ENCODE measurements around the gene ORC3.
"Not testable (repeated sequence)": the region's sequence is repeated elsewhere in the genome, so short reads cannot be mapped to it uniquely, and the experiment has no call there.

Gene ORC3

DNA sequence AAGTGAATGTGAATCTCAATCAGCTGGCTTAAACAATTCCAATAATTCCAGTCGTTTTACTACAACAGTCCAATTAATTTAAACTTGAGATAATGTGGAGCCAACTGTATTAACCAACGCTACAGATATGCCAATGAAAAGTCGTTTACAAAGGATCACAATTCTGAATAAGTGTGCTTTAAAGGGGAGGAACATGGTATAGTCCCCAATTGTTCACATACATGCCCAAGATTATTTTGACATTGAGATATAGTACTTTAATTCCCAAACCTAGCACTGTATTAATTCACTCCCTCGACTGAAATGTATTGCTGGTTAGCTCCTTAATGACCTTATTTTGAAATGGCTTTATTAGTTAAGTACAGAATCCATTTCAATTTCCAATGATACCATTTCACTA lies 109.6 kb downstream of the ORC3 start:
- DNase-seq, result no peak

- DNase-seq, result peak; percentile 78
Observed at GRCh38 chr6:87700397-87701343, 110.7 kb downstream of the ORC3 start.

- no peak for DNase-seq
Observed at GRCh38 chr6:87701344-87701675, 111.4 kb downstream of the ORC3 start.

DNA sequence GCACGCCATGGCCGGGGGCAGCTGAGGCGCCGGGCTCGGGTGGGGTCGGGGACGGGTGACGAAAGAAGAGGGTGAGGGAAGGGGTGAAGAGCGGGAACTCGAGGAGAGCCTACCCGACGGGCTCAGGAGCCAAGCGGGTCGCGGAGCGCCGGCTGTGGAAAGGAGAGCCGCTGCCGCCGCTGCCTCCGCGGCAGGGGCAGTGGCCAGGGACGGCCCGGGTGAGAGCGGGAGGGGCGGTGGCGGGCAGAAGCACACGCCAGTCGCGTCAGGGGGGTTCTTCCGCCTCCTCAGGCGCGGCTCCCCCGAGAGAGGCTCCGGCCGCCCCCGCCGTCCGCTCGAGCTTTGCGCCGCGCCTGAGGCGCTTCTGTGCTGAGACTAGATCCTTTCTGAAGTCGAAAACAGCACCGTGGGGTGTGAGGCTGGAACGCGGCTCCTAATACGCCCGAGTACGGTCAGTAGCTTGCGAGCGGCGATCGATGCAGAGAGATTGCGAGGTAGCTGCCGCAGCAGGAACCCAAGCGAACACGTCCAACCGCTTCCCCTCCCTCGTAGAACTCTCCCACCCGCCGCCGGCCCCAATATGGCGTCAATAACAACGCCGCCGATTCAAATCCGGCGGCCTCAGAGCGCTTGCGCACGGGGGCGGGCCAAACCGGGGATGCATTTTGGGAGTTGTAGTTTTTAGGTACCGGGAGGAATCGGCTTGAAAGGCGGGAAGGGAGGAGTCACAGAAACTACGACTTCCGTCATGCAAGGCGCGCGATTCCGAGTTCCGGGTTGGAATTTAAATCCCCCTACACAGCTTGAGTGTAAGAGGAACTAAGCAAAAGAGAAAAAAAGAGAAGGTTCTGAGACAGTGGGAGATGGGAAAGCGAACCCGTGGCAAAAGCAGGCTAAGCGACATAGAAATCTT lies 112.0 kb downstream of the ORC3 start, which contains the start of gene AKIRIN2:
Gene AKIRIN2 (minus strand): TSS at position 558 of the 913 bp plus-strand sequence. CDS start 549 bp downstream, at position 9.
- peak; percentile 99 for DNase-seq

DNA sequence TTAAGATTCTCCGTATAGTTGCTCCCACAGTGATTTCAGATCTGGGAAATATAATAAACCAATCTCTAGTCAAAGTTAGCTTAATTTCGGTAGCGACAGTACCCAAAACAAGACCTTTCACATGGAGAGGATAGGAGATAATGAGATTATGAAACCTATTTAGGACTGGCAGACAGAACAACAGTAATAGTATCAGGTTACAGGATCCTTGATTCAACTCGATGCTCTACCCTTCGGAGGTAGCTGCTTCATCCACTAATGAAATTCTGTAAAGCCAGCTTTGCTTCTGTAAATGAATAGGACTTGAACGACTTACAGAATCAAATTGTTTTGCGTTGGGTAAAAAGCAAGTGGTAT lies 112.6 kb downstream of the ORC3 start:
- DNase-seq, result no peak

DNA sequence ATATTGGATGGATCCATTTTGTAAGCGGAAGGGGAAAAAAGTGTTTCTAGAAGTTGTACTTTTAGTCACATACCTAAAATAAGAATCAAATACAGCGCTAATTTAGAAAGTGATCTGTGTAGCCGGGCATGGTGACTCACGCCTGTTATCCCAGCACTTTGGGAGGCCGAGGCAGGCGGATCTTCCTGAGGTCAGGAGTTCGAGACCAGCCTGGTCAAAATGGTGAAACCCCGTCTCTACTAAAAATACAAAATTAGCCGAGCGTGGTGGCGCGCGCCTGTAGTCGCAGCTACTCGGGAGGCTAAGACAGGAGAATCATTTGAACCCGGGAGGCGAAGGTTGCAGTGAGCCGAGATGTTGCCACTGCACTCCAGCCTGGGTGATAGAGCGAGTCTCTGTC lies 113.1 kb downstream of the ORC3 start:
- DNase-seq, result not testable (repeated sequence)

DNA sequence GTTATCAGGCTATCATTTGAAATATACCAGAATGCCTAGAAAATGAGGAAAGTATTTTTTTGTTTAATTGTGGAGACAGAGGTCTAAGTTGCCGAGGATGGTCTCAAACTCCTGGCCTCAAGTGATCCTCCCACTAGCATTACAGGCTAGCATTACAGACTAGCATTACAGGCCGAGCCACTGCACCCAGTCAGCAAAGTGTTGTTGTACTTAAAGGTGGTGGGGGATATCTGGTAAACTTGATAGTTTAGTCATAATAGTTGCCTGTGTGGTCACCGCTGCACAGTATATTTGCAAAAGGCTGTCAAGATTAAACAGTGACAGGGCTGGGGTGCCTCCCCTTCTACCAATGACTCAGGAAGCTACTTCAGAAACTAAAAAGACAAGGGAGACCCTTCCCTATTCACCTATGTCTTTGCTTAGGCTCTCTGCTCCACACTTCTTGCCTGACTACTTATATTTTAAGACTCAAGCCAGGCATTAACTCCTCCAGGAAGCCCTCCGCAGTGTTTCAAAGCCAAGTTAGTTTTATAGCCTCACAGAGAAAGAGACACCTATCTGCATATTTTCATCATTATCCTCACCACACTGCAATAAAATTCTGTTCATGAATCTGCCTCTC lies 115.2 kb downstream of the ORC3 start:
- peak; percentile 94 for DNase-seq

DNA sequence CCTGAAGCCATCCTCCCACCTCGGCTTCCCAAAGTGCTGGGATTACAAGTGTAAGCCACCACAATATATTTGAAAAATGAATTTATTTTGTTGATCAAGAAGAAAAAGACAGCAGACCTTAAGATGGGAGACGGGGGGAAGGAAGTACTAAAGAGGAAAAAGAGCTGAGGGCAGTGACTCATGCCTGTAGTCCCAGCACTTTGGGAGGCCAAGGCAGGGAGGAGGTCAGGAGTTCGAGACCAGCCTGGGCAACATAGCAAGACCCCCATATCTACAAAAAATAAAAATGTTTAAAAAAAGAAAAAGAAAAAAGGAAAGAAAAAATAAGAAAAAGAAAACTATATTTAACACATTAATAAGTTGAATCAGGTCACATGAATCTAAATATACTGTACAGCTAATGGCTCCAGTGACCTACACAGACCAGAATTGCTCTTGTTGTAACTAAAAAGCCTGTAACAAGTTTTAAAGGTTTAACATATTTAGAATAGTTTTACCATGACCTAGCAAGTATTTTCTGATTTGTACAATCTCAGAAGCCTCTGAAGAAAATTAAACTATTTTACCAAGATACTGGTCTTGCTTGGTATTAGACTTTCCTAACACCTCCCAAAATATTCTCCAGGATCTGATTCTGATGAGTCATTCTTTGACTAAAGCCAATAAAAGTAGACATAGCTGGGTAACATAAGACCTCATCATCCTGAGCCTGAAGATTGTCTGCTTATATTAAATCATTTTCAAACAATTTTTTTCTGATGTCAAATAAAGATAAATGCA lies 116.4 kb downstream of the ORC3 start:
- DNase-seq, result no peak

DNA sequence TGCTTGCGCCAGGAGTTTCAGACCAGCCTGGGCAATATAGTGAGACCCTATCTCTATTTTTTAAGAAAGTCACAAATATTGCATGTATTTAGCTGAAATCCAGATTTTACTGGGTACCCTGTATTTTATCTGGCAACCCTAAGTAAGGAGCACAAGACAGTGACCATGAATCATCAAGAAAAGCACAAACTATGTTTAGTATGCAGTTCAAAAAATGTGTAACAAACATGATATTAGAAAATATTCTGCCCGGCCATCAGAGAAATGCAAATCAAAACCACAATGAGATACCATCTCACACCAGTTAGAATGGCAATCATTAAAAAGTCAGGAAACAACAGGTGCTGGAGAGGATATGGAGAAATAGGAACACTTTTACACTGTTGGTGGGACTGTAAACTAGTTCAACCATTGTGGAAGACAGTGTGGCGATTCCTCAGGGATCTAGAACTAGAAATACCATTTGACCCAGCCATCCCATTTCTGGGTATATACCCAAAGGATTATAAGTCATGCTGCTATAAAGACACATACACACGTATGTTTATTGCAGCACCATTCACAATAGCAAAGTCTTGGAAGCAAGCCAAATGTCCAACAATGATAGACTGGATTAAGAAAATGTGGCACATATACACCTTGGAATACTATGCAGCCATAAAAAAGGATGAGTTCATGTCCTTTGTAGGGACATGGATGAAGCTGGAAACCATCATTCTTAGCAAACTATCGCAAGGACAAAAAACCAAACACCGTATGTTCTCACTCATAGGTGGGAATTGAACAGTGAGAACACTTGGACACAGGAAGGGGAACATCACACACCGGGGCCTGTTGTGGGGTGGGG lies 118.9 kb downstream of the ORC3 start:
- DNase-seq, result not testable (repeated sequence)

GRCh38 chr6:87710090-87710489 lies 120.2 kb downstream of the ORC3 start:
- DNase-seq, result peak; percentile 81

DNA sequence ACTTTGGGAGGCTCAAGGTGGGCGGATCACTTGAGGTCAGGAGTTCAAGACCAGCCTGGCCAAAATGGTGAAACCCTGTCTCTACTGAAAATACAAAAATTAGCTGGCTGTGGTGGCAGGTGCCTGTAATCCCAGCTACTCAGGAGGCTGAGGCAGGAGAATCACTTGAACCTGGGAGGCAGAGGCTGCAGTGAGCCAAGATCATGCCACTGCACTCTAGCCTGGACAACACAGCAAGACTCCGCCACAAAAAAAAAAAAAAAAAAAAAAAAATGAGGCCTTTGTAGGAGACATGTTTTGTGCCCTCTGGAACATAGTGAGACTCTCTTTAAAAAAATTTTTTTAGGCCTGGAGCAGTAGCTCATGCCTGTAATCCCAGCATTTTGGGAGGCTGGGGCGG lies 122.8 kb downstream of the ORC3 start:
- not testable (repeated sequence) for DNase-seq

GRCh38 chr6:87714093-87714842 lies 124.3 kb downstream of the ORC3 start:
- DNase-seq, result peak; percentile 84
